SK-N-SH (cell line): ENCODE data around the gene SPRN. TPM values are rescaled to one million over a fixed set of nuclear protein-coding genes. Genes with fewer than 3 reads are reported as not detected.
A peak's percentile ranks its signal among the peaks of the same experiment; 100 is the strongest.

ENCODE experiments used
- CTCF ChIA-PET: fragments of 300-600, 350-600 bp; formaldehyde crosslinking; extraction: SDS; loops from one replicate; lab custom pipeline; 2021; lab: Yijun Ruan, JAX
- POLR2A ChIA-PET: fragments of 350-600 bp; sonication (Branson Sonifier 250); formaldehyde crosslinking; extraction: SDS; loops from one replicate; lab custom pipeline; 2020; ENCODE audit warnings: antibody characterized with exemption, inconsistent platforms; lab: Yijun Ruan, JAX
- DNase-seq: peaks from one replicate; pipeline ENCODE4 v3.0.0; 2012
- H2AFZ ChIP-seq: fragments of 200-600 bp; sonication (generic); 2 replicates; pipeline ENCODE4 v1.8.1; 2016; ENCODE audit warnings: antibody characterized with exemption, mild to moderate bottlenecking, low read depth
- H3F3A ChIP-seq: fragments of 200-600 bp; sonication (generic); replicated peaks from 2 replicates; pipeline ENCODE3; 2016; ENCODE audit warnings: antibody characterized with exemption, mild to moderate bottlenecking; ENCODE audit not compliant: insufficient read depth
- H3K27ac ChIP-seq, 2 experiments: fragments of 200-500 bp in 1 of 2; fragments of 200-600 bp in 1 of 2; sonication (Bioruptor generic) in 1 of 2; sonication (generic), shearing (Covaris generic) in 1 of 2; 2 replicates each; pipeline versions ENCODE4 v1.5.1 to v1.6.1; 2014 to 2016; ENCODE audit warnings: low read depth in 2 of 2, inconsistent platforms in 1 of 2, low read length in 1 of 2, mild to moderate bottlenecking in 1 of 2, mixed read lengths in 1 of 2
- H3K27me3 ChIP-seq: fragments of 200-600 bp; sonication (generic), shearing (Covaris generic); 2 replicates; pipeline ENCODE4 v1.6.1; 2016; ENCODE audit warnings: mixed run types; ENCODE audit not compliant: insufficient read depth
- H3K36me3 ChIP-seq, 2 experiments: fragments of 200-500 bp in 1 of 2; fragments of 200-600 bp in 1 of 2; sonication (Bioruptor generic) in 1 of 2; sonication (generic) in 1 of 2; replicated peaks in 1 of 2; 2 replicates each; pipeline versions ENCODE3 to v1.5.1; 2014 to 2016; ENCODE audit warnings: low read length in 1 of 2, mild to moderate bottlenecking in 1 of 2; ENCODE audit not compliant: insufficient read depth in 2 of 2, control insufficient read depth in 1 of 2
- H3K4me1 ChIP-seq, 2 experiments: fragments of 200-500 bp in 1 of 2; fragments of 200-600 bp in 1 of 2; sonication (Bioruptor generic) in 1 of 2; sonication (generic), shearing (Covaris generic) in 1 of 2; 2 replicates each; pipeline versions ENCODE4 v1.5.1 to v1.6.1; 2014 to 2016; ENCODE audit warnings: low read depth in 1 of 2, low read length in 1 of 2, mixed run types in 1 of 2; ENCODE audit not compliant: insufficient read depth in 2 of 2, control insufficient read depth in 1 of 2
- H3K4me2 ChIP-seq: fragments of 200-600 bp; sonication (generic), shearing (Covaris generic); 2 replicates; pipeline ENCODE4 v1.6.1; 2017; ENCODE audit warnings: mixed run types
- H3K4me3 ChIP-seq, 2 experiments: fragments of 200-500 bp in 1 of 2; fragments of 200-600 bp in 1 of 2; sonication (Bioruptor generic) in 1 of 2; sonication (generic), shearing (Covaris generic) in 1 of 2; 2 replicates each; pipeline versions ENCODE4 v1.5.1 to v1.8.1; 2014 to 2016; ENCODE audit warnings: low read depth in 2 of 2, inconsistent platforms in 1 of 2, low read length in 1 of 2, mild to moderate bottlenecking in 1 of 2, mixed read lengths in 1 of 2, moderate library complexity in 1 of 2
- H3K79me2 ChIP-seq: fragments of 200-600 bp; sonication (generic); 2 replicates; pipeline ENCODE4 v1.8.1; 2017; ENCODE audit warnings: mild to moderate bottlenecking; ENCODE audit not compliant: insufficient read depth
- H3K9ac ChIP-seq: fragments of 200-600 bp; sonication (generic); 2 replicates; pipeline ENCODE4 v1.6.1; 2017; ENCODE audit warnings: mixed run types
- H3K9me2 ChIP-seq: fragments of 200-600 bp; sonication (generic); 2 replicates; pipeline ENCODE4 v1.6.1; 2017; ENCODE audit warnings: mixed run types
- H3K9me3 ChIP-seq: fragments of 200-600 bp; sonication (generic); 2 replicates; pipeline ENCODE4 v1.6.1; 2017; ENCODE audit warnings: mixed run types, mild to moderate bottlenecking, moderate library complexity
- H4K20me1 ChIP-seq: fragments of 200-600 bp; sonication (generic); 2 replicates; pipeline ENCODE4 v1.6.1; 2017; ENCODE audit warnings: mild to moderate bottlenecking, mixed run types; ENCODE audit not compliant: insufficient read depth
- FOXM1 ChIP-seq: IDR thresholded peaks from 2 replicates; pipeline ENCODE4 v1.4.0; 2012; ENCODE audit warnings: low read depth, mild to moderate bottlenecking
- GATA2 ChIP-seq: sonication (generic); formaldehyde crosslinking; IDR thresholded peaks from 2 replicates; pipeline ENCODE4 v1.5.0; 2020; ENCODE audit warnings: mild to moderate bottlenecking, missing genetic modification reagents
- MXI1 ChIP-seq: IDR thresholded peaks from 2 replicates; pipeline ENCODE4 v1.6.1; 2012; ENCODE audit warnings: mild to moderate bottlenecking, low read depth, low read length, improper control_type of control experiment
- NFIC ChIP-seq: IDR thresholded peaks from 2 replicates; pipeline ENCODE4 v1.4.0; 2012; ENCODE audit warnings: borderline replicate concordance
- RXRA ChIP-seq: IDR thresholded peaks from 2 replicates; pipeline ENCODE4 v1.4.0; 2012; ENCODE audit warnings: low read depth, mild to moderate bottlenecking, borderline replicate concordance
- SIN3A ChIP-seq: IDR thresholded peaks from 2 replicates; pipeline ENCODE4 v1.6.1; 2012; ENCODE audit warnings: low read depth, mild to moderate bottlenecking, low read length, moderate library complexity, borderline replicate concordance
- SMC3 ChIP-seq: IDR thresholded peaks from 2 replicates; pipeline ENCODE4 v1.6.1; 2012; ENCODE audit warnings: low read depth, low read length, improper control_type of control experiment
- WGBS: methylation state at CpG from one replicate; pipeline ENCODE4 v1.1.6; 2017; ENCODE audit warnings: low lambda C conversion rate; 5-methylcytosine and 5-hydroxymethylcytosine counted together
- polyA plus RNA-seq, 3 experiments: library from polyadenylated mRNA; depleted of rRNA; stranded (reverse); fragments of >200 nt; gene quantifications; 2 replicates each; pipeline ENCODE4 v1.2.3, GENCODE V29; 2012
- TF ChIP-seq, protein P1 (sequence below): IDR thresholded peaks from 2 replicates; pipeline ENCODE4; 2012
- TF ChIP-seq, protein P2 (sequence below): fragments of 200-600 bp; sonication (generic); IDR thresholded peaks from 2 replicates; pipeline ENCODE4 v1.6.1; 2017; ENCODE audit warnings: antibody characterized with exemption, mild to moderate bottlenecking, moderate library complexity

SPRN gene
- polyA plus RNA-seq, 1 of the 3 experiments (the other 2 are of a cell fraction), result 1.2 TPM

GRCh38 chr10:133465191-133465949, 40.9 kb upstream of the SPRN start:
- POLR2A ChIA-PET, result no interaction called here
- no peak for DNase-seq
- H3K4me1 ChIP-seq, result no peaks in the 10 kb centered on the region
- H3K9me2 ChIP-seq, result no peaks in the 10 kb centered on the region
- no peaks in the 10 kb centered on the region for H3K36me3 ChIP-seq
- no peak overlapping the region for H3K9ac ChIP-seq
- H3F3A ChIP-seq, result no peaks in the 10 kb centered on the region
- H4K20me1 ChIP-seq, result no peaks in the 10 kb centered on the region
- TF ChIP-seq SMC3 (no peak), NFIC (no peak), RXRA (no peak), SIN3A (no peak)
- TF ChIP-seq, protein P1, sequence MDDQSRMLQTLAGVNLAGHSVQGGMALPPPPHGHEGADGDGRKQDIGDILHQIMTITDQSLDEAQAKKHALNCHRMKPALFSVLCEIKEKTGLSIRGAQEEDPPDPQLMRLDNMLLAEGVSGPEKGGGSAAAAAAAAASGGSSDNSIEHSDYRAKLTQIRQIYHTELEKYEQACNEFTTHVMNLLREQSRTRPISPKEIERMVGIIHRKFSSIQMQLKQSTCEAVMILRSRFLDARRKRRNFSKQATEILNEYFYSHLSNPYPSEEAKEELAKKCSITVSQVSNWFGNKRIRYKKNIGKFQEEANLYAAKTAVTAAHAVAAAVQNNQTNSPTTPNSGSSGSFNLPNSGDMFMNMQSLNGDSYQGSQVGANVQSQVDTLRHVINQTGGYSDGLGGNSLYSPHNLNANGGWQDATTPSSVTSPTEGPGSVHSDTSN, result no peak
- TF ChIP-seq, protein P2, sequence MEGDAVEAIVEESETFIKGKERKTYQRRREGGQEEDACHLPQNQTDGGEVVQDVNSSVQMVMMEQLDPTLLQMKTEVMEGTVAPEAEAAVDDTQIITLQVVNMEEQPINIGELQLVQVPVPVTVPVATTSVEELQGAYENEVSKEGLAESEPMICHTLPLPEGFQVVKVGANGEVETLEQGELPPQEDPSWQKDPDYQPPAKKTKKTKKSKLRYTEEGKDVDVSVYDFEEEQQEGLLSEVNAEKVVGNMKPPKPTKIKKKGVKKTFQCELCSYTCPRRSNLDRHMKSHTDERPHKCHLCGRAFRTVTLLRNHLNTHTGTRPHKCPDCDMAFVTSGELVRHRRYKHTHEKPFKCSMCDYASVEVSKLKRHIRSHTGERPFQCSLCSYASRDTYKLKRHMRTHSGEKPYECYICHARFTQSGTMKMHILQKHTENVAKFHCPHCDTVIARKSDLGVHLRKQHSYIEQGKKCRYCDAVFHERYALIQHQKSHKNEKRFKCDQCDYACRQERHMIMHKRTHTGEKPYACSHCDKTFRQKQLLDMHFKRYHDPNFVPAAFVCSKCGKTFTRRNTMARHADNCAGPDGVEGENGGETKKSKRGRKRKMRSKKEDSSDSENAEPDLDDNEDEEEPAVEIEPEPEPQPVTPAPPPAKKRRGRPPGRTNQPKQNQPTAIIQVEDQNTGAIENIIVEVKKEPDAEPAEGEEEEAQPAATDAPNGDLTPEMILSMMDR, result peak; percentile 13; the same call in 1 of the 2 replicates
- no peaks in the 10 kb centered on the region for H3K27me3 ChIP-seq
- WGBS, result 11% methylated on average over 21 of the region's 55 CpGs
- CTCF ChIA-PET, result interaction anchor here (1.5 kb wide), 1 partner anchor 64 kb away, joined by 3 read pairs; no protein-coding TSS in a partner anchor
- H2AFZ ChIP-seq, result no peak overlapping the region
- no peaks in the 10 kb centered on the region for H3K9me3 ChIP-seq
- H3K79me2 ChIP-seq, result no peaks in the 10 kb centered on the region
- H3K27ac ChIP-seq, result no peak overlapping the region
- no peak overlapping the region; the same call in 1 of the 2 replicates for H3K4me2 ChIP-seq
- no peak overlapping the region for H3K4me3 ChIP-seq

GRCh38 chr10:133464582-133465031, 40.2 kb upstream of the SPRN start:
- Histone ChIP-seq H3K79me2 (no peaks in the 10 kb centered on the region), H3K4me1 (no peaks in the 10 kb centered on the region), H2AFZ (no peak overlapping the region), H3K9me3 (no peaks in the 10 kb centered on the region), H3K4me3 (no peak overlapping the region), H3K4me2 (no peak overlapping the region), H3K27ac (no peak overlapping the region), H3K36me3 (no peaks in the 10 kb centered on the region), H4K20me1 (no peaks in the 10 kb centered on the region), H3K9me2 (no peaks in the 10 kb centered on the region), H3K27me3 (no peaks in the 10 kb centered on the region), H3F3A (no peaks in the 10 kb centered on the region), H3K9ac (no peak overlapping the region)
- ChIA-PET CTCF (no interaction called here), POLR2A (no interaction called here)
- DNase-seq, result no peak
- TF ChIP-seq, protein P1, result no peak
- TF ChIP-seq FOXM1 (no peak), GATA2 (CRISPR knock-in tag) (no peak), MXI1 (no peak)
- 50% methylated on average over 7 of the region's 12 CpGs for WGBS
